HG03064 (cell line): Measurements from ENCODE around the gene CAPN15.
"Not testable (repeated sequence)": the region's sequence is repeated elsewhere in the genome, so short reads cannot be mapped to it uniquely, and the experiment has no call there.

Source experiments
- ATAC-seq: cut with Tn5 transposase; IDR thresholded peaks from one replicate; pipeline ENCODE4 v1.9.1; 2021; ENCODE audit warnings: low read depth; ENCODE audit not compliant: unreplicated experiment

CAPN15 gene

GRCh38 chr16:505479-506245 is 21.9 kb upstream of the CAPN15 start:
- no peak for ATAC-seq

DNA sequence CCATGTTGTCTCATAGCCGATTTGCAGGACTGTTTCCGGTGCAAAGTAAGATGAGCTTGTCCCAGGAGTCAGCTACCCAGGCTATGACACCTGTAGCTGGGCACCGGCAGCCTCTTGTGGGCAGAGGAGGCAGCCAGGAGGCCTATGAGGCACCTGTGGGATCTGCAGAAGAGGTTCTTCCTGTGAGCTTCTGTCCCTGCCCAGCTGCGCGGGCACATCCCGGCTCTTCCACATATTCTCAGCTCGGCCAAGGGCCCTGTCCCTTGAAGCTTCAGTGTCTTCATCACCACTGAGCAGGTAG is 21.3 kb upstream of the CAPN15 start:
- no peak for ATAC-seq

DNA sequence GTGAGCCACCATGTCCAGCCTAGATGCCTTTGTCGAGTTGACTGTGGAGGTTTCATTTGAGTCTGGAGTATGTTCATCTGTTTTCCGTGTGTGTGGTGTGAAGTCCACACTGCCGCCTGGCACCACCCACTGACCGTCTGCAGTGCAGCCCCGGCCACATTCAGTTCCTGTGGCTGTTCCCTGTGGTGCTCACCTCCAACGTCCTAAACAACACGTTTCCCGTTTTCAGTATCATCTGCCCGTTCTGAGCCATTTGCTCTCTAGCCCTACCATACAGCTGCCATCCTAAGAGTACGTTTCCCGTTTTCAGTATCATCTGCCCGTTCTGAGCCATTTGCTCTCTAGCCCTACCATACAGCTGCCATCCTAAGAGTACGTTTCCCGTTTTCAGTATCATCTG is 20.0 kb upstream of the CAPN15 start:
- ATAC-seq = not testable (repeated sequence)

GRCh38 chr16:507996-508395 is 19.5 kb upstream of the CAPN15 start:
- no peak for ATAC-seq

- ATAC-seq = no peak
Measured at GRCh38 chr16:508884-509736, 18.4 kb upstream of the CAPN15 start.

DNA sequence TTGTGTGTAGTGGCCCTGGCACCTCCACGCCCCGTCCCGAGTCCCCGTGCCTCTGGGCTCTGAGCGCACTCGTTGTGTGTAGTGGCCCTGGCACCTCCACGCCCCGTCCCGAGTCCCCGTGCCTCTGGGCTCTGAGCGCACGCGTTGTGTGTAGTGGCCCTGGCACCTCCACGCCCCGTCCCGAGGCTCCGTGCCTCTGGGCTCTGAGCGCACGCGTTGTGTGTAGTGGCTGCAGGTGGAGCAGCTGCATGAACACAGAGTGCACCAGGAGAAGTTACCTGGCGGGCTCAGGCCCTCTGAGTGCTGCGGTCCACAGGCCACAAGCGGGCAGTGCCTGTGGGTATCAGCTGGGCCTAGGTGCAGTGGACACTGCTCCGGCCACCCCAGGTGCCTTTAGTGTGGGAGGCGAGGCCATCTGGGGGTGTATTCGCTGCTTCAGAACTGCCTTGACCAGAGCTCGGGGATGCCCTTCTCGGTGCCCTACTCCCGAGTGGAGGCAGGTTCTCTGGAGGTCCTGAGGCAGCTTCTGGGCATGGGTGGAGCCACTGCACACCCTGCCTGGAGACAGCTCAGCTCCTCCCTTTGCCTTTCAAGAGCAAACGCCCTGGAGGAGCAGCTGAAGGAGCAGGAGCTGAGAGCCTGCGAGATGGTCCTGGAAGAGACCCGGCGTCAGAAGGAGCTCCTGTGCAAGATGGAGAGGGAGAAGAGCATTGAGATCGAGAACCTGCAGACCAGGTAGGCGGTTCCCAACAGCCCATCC is 17.3 kb upstream of the CAPN15 start:
- no peak for ATAC-seq

- ATAC-seq = no peak
Measured at GRCh38 chr16:512802-513201, 14.7 kb upstream of the CAPN15 start.

GRCh38 chr16:513950-514349 is 13.6 kb upstream of the CAPN15 start:
- ATAC-seq = no peak

- no peak for ATAC-seq
Measured at GRCh38 chr16:515175-515938, 12.2 kb upstream of the CAPN15 start.

- no peak for ATAC-seq
Measured at GRCh38 chr16:515939-516226, 11.6 kb upstream of the CAPN15 start.

GRCh38 chr16:516301-516700 is 11.2 kb upstream of the CAPN15 start:
- ATAC-seq = no peak

GRCh38 chr16:518858-519257 is 8.7 kb upstream of the CAPN15 start:
- ATAC-seq = no peak

GRCh38 chr16:519425-519824 is 8.1 kb upstream of the CAPN15 start:
- no peak for ATAC-seq

- no peak for ATAC-seq
Measured at GRCh38 chr16:519841-520687, 7.4 kb upstream of the CAPN15 start.

DNA sequence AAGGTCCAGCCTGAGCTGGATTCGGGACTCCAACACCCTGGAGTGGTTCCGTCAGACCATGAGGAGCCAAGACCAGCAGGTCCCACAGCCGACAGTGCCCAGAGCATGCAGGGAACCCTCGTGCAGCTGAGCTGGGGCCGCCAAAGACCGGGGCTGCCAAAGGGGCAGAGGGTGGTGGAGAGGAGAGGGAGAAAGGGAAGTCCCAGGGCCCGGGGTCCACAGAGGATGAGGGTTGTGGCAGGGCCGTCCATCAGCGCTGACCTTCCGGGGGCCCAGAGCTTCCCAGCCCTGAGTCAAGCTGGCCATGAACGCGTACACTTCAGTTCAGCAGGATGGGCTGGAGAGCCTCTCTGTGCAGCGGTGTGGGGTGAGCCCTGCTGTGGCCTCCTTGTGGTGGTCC is 6.7 kb upstream of the CAPN15 start:
- ATAC-seq = no peak

DNA sequence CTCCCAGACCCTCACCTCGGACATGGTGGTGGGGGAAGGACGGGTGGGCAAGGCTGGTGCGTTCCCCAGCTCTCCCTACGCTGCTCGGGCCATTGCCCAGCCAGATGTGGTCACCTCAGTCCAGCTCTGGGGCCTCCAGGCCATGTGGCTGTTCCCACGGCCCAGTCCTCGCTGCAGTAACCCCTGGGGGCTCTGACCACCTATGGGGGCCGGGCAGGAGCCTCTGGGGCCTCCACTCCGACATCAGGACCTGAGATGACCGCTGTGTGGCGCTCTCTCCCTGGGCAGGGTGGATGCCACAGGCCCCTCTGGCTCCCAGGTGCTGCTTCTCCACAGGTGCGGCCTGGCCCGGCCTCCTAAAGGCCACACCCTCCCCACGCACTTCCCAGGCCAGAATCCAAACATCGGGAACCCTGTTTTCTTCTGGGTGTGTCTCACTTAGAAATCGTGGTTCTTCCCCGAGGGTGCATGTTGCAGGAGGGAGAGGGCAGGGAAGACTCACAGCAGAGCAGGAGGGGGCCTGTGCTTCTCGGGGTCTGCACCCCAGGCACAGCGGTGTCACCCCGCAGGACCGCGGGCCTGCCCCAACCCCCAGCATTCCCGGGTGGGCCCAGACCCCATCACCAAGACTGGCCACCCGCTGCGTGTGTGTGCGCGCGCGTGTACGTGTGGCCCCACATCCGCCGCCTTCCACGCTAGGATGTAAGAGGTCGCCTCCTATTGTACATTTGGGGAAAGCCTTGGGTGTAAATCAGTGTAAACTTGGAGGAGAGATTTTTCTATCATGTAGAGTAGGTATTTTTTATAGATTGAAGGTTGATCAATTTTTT is 5.9 kb upstream of the CAPN15 start:
- ATAC-seq = no peak

DNA sequence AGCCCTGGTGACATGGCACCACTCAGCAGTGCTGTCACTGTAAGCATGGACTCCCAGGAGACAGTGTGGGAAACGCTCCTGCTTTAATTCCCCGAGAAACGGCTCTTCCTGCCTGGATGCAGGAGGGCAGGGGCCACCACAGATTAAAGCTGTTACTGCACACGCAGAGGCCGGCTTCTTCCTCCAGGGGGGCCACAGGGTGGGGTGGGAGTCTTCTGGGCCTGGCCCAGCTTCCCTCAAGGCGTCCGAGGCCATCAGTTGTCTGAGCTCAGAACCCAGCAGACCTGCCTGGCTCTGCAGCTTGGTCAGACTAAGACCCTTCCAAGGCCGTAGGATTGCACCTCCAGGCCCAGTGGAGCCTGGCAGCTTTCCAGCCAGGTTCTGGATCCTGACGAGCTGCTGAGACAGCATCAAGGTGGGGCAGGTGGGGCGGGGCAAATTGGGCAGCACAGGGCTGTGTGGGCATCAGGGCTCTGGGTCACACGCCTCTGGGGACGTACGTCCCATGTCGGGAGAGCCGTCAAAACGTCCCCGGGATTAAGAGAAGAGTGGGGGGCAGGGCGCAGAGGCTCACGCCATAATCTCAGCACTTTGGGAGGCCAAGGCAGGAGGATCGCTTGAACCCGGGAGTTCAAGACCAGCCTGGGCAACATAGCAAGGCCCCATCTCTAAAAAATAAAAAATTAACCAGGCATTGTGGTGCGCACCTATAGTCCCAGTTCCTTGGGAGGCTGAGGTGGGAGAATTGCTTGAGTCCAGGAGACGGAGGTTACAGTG is 5.0 kb upstream of the CAPN15 start:
- no peak for ATAC-seq

DNA sequence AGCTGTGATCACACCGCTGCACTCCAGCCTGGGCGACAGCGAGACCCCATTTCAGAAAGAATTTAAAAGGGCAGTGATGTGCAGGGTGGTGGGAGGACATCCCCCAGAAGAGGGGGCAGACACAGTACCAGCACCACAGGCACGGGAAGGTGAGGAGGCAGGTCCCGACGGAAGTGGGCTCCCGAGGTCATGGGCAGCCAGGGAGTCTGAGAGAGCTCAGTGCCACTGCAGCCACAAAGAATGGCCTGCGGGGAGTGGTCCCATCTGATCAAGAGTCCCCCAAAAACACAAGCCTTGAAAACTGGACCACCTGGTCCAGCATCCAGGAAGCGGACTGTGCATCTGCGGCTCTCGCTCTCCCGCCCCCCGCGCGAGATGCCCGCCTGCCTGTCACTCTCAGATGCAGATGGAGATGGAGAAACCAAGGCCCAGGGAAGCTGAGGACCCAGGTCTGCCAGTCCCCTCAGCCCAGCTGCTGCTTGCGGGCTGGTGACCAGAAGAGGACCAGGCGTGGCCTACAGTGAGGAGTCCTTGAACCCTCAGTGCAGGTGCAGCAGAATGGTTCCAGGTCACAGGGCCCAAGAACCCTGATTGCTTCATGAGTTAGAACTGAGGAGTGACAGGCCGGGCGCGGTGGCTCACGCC is 4.3 kb upstream of the CAPN15 start:
- ATAC-seq = no peak
